ENCODE measurements around the gene RNF187.

Gene RNF187

GRCh38 chr1:228508840-228509415, 21.7 kb downstream of the RNF187 start:
- H3K4ac ChIP-seq (ENCODE audit: low read depth in 1 of 2, low read length in 2 of 2), result no peak overlapping the region
- no peak overlapping the region for H4K8ac ChIP-seq (ENCODE audit: low read length)
- H3K79me1 ChIP-seq (replicated peaks; ENCODE audit: low read length, poor library complexity, severe bottlenecking), result no peaks in the 10 kb centered on the region
- 85% methylated on average over 6 of the region's 6 CpGs for WGBS
- no peak overlapping the region for H2BK120ac ChIP-seq (ENCODE audit: low read depth, low read length)
- no peak overlapping the region for H2BK15ac ChIP-seq (ENCODE audit: low read depth, poor library complexity, severe bottlenecking)
- H3K9ac ChIP-seq (ENCODE audit: low read length), result no peak overlapping the region
- no peaks in the 10 kb centered on the region for H3K9me3 ChIP-seq (ENCODE audit: control insufficient read depth, low read length)
- no peak overlapping the region for H4K91ac ChIP-seq (ENCODE audit: low read length)
- no peak overlapping the region for H2BK12ac ChIP-seq (ENCODE audit: low read length in 2 of 2)
- DNase-seq, result no peak
- no peak overlapping the region for H3K23ac ChIP-seq (ENCODE audit: low read length in 2 of 2)
- no peak overlapping the region for H3K18ac ChIP-seq (ENCODE audit: low read depth in 1 of 2, low read length in 2 of 2)
- H3K14ac ChIP-seq (ENCODE audit: low read length in 2 of 2), result no peak overlapping the region
- H3K4me1 ChIP-seq (ENCODE audit: control insufficient read depth, insufficient read depth, low read depth, low read length), result no peaks in the 10 kb centered on the region
- no peak overlapping the region for H3K4me3 ChIP-seq (ENCODE audit: insufficient read depth in 1 of 2, low read depth in 1 of 2, low read length in 2 of 2)
- no peak overlapping the region for H2AK5ac ChIP-seq (ENCODE audit: low read length, severe bottlenecking)
- H2AFZ ChIP-seq (ENCODE audit: low read depth, low read length), result no peak overlapping the region
- H3K36me3 ChIP-seq (ENCODE audit: control insufficient read depth in 1 of 2, insufficient read depth in 2 of 2, low read depth in 1 of 2, low read length in 2 of 2), result no peaks in the 10 kb centered on the region
- H3K27ac ChIP-seq (ENCODE audit: low read length, poor library complexity, severe bottlenecking), result no peak overlapping the region
- H3K27me3 ChIP-seq (ENCODE audit: control insufficient read depth in 1 of 2, insufficient read depth in 1 of 2, low read length in 2 of 2), result peaks cover 53 to 70% of the 10 kb centered on the region in 2 experiments
- no peak overlapping the region for H3K4me2 ChIP-seq (ENCODE audit: low read length, poor library complexity, severe bottlenecking)
- H2BK5ac ChIP-seq (ENCODE audit: low read depth, low read length, poor library complexity, severe bottlenecking), result no peak overlapping the region

- H2BK12ac ChIP-seq (ENCODE audit: low read length in 2 of 2), result no peak overlapping the region
- H3K27ac ChIP-seq (ENCODE audit: low read length, poor library complexity, severe bottlenecking), result no peak overlapping the region
- WGBS, result 53% methylated on average over 5 of the region's 5 CpGs
- DNase-seq, result no peak
- no peak overlapping the region for H2AFZ ChIP-seq (ENCODE audit: low read depth, low read length)
- H3K9ac ChIP-seq (ENCODE audit: low read length), result no peak overlapping the region
- H3K23ac ChIP-seq (ENCODE audit: low read length in 2 of 2), result no peak overlapping the region
- no peak overlapping the region for H4K91ac ChIP-seq (ENCODE audit: low read length)
- no peak overlapping the region for H3K4me2 ChIP-seq (ENCODE audit: low read length, poor library complexity, severe bottlenecking)
- peaks cover 46 to 70% of the 10 kb centered on the region in 2 experiments for H3K27me3 ChIP-seq (ENCODE audit: control insufficient read depth in 1 of 2, insufficient read depth in 1 of 2, low read length in 2 of 2)
- no peaks in the 10 kb centered on the region for H3K4me1 ChIP-seq (ENCODE audit: control insufficient read depth, insufficient read depth, low read depth, low read length)
- H3K4ac ChIP-seq (ENCODE audit: low read depth in 1 of 2, low read length in 2 of 2), result no peak overlapping the region
- H3K36me3 ChIP-seq (ENCODE audit: control insufficient read depth in 1 of 2, insufficient read depth in 2 of 2, low read depth in 1 of 2, low read length in 2 of 2), result no peaks in the 10 kb centered on the region
- H3K79me1 ChIP-seq (replicated peaks; ENCODE audit: low read length, poor library complexity, severe bottlenecking), result no peaks in the 10 kb centered on the region
- no peak overlapping the region for H3K18ac ChIP-seq (ENCODE audit: low read depth in 1 of 2, low read length in 2 of 2)
- H3K4me3 ChIP-seq (ENCODE audit: insufficient read depth in 1 of 2, low read depth in 1 of 2, low read length in 2 of 2), result no peak overlapping the region
- H3K9me3 ChIP-seq (ENCODE audit: control insufficient read depth, low read length), result no peaks in the 10 kb centered on the region
- no peak overlapping the region for H2AK5ac ChIP-seq (ENCODE audit: low read length, severe bottlenecking)
- H2BK5ac ChIP-seq (ENCODE audit: low read depth, low read length, poor library complexity, severe bottlenecking), result no peak overlapping the region
- H3K14ac ChIP-seq (ENCODE audit: low read length in 2 of 2), result no peak overlapping the region
- H4K8ac ChIP-seq (ENCODE audit: low read length), result no peak overlapping the region
- no peak overlapping the region for H2BK15ac ChIP-seq (ENCODE audit: low read depth, poor library complexity, severe bottlenecking)
- H2BK120ac ChIP-seq (ENCODE audit: low read depth, low read length), result no peak overlapping the region
Observed at GRCh38 chr1:228510101-228510802, 23.1 kb downstream of the RNF187 start.

- Histone ChIP-seq H3K23ac (ENCODE audit: low read length in 2 of 2) (no peak overlapping the region), H3K27me3 (ENCODE audit: control insufficient read depth in 1 of 2, insufficient read depth in 1 of 2, low read length in 2 of 2) (peaks cover 46 to 73% of the 10 kb centered on the region in 2 experiments), H2AK5ac (ENCODE audit: low read length, severe bottlenecking) (no peak overlapping the region), H2BK12ac (ENCODE audit: low read length in 2 of 2) (no peak overlapping the region), H3K9me3 (ENCODE audit: control insufficient read depth, low read length) (no peaks in the 10 kb centered on the region), H3K14ac (ENCODE audit: low read length in 2 of 2) (no peak overlapping the region), H2BK120ac (ENCODE audit: low read depth, low read length) (no peak overlapping the region), H3K79me1 (replicated peaks; ENCODE audit: low read length, poor library complexity, severe bottlenecking) (no peaks in the 10 kb centered on the region), H2BK15ac (ENCODE audit: low read depth, poor library complexity, severe bottlenecking) (no peak overlapping the region), H3K9ac (ENCODE audit: low read length) (no peak overlapping the region), H3K27ac (ENCODE audit: low read length, poor library complexity, severe bottlenecking) (no peak overlapping the region), H3K4ac (ENCODE audit: low read depth in 1 of 2, low read length in 2 of 2) (no peak overlapping the region), H4K8ac (ENCODE audit: low read length) (no peak overlapping the region), H2AFZ (ENCODE audit: low read depth, low read length) (no peak overlapping the region), H3K4me1 (ENCODE audit: control insufficient read depth, insufficient read depth, low read depth, low read length) (no peaks in the 10 kb centered on the region), H2BK5ac (ENCODE audit: low read depth, low read length, poor library complexity, severe bottlenecking) (no peak overlapping the region), H3K18ac (ENCODE audit: low read depth in 1 of 2, low read length in 2 of 2) (no peak overlapping the region), H3K4me2 (ENCODE audit: low read length, poor library complexity, severe bottlenecking) (no peak overlapping the region), H3K4me3 (ENCODE audit: insufficient read depth in 1 of 2, low read depth in 1 of 2, low read length in 2 of 2) (no peak overlapping the region), H4K91ac (ENCODE audit: low read length) (no peak overlapping the region), H3K36me3 (ENCODE audit: control insufficient read depth in 1 of 2, insufficient read depth in 2 of 2, low read depth in 1 of 2, low read length in 2 of 2) (no peaks in the 10 kb centered on the region)
- DNase-seq, result no peak
- WGBS, result 90% methylated on average over 3 of the region's 3 CpGs
Observed at GRCh38 chr1:228510803-228511413, 23.7 kb downstream of the RNF187 start.

Data from mesenchymal stem cell (in vitro differentiated cells and primary cell).